Erythroblast (primary cell): Measurements from ENCODE around the gene ARHGDIA.

Source experiments
- GATA1 ChIP-seq: IDR thresholded peaks from 2 replicates; pipeline ENCODE4 v1.6.1; 2011; ENCODE audit warnings: low read depth, mild to moderate bottlenecking, control low read depth, low read length, moderate library complexity
- POLR2A ChIP-seq: IDR thresholded peaks from 2 replicates; pipeline ENCODE4 v1.6.1; 2011; ENCODE audit warnings: mild to moderate bottlenecking, low read length

DNA sequence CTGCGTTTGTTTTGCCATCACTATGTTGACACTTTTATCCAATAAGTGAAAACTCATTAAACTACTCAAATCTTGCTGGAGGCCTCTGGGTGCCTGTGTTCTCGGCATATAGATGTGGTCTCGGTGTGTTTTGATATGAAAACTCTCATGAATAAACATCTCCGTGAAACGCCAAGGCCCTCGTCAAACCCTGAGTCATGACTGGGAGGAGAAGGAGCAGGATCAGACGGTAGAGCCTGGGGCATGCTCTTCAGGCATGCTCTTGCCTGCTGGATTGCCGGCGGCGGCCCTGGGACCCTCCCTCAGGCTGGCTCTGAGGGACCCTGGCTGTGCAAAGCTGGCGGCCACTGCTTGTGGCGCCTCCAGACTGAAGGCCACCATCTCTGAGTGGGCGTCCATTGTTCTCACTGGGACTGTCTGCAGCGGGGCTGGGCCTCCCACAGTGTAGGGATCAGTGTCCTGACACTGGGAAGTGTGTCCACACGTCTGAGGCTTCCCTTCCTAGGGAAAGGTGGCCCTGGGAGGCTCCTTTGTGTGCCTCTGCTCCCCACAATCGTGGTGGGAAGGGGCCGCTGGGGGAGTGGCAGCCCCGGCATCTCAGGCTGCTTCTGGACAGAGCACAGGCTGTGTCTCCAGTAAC is 29.2 kb upstream of the ARHGDIA start:
- TF ChIP-seq POLR2A = peak; percentile 23
- TF ChIP-seq GATA1 = no peak
